SKM-1 treated with dmso at 0.1 percent for 144 hours (cell line): ENCODE measurements around the gene GFM2.
"Not testable (repeated sequence)": the region's sequence is repeated elsewhere in the genome, so short reads cannot be mapped to it uniquely, and the experiment has no call there.

Source experiments
- DNase-seq: peaks from one replicate; lab custom pipeline; 2025; ENCODE audit not compliant: unreplicated experiment; lab: John Stamatoyannopoulos, UW

Gene GFM2

DNA sequence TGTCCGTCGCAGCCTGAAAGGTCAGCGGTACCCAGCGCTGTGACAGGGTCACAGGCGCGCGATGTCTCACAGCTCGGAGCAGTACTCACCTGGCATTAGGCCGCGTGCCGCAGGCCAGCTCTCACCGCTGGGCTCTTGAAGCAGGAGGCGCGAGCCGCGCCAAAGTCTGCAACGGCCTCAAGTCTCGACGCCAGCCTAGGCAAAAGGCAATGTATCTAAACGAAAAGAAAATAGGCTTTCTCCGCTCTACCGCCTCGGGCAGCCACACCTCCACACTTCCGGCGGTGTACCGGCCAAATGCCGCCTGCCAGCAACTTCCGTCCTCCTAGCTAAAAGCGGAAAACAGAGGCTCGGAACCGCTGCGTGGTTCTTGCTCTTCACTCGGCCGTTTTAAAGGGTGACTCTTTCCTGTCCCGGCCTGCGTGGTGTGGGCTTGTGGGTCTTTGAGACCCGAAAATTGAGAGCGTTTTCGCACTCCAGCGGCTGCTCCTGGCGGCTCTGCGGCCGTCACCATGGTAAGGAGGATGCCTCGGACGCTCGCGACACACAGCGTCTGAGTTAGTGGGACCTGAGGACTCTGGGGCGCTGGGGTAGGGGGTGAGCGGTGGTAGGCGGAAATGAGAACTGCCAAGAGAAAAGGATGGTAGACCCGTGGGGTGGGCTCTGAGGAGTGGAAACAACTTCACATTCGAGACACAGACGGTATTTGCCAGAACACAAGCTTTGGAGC, at the start of gene GFM2, which contains the start of gene NSA2:
GFM2 (minus strand) TSS at position 269 of the 730 bp plus-strand sequence. CDS start 3,375 bp downstream, outside the sequence.
NSA2 (plus strand) TSS at position 401 of the 730 bp plus-strand sequence; CDS start at position 513, 112 bp downstream.
- DNase-seq: peak; percentile 84

DNA sequence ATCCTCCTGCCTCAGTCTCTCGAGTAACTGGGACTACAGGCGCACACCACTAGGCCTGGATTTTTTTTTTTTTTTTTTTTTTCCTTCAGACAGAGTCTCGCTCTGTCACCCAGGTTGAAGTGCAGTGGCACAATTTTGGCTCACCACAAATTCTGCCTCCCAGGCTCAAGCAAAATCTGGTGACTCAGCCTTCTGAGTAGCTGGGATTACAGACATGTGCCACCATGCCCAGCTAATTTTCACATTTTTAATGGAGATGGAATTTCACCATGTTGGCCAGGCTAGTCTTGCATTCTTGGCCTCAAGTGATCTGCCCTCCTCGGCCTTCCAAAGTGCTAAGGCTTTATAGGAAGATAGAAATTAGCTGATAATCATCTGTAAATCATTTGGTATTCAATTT, 44.0 kb upstream of the GFM2 start:
- no peak for DNase-seq

DNA sequence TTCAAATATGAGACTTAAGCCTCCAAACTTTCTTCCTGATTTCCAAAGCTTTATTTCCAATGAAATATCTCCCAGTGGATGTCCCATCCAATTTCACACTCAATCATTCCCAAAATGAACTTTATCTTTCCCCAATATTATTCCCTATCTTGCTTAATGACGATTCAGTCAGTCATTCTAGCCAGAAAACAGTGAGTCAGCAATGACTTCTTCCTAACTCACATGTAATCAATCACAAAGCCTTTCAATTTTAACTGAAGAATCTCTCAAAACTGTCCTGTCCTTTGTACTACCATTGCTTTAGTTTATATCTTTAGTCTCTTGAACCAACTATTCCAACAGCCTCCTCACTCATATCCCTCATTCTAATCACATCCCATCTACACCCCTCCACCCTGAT, 35.0 kb upstream of the GFM2 start:
- no peak for DNase-seq

GRCh38 chr5:74801197-74801596, 34.3 kb upstream of the GFM2 start:
- DNase-seq: no peak

DNA sequence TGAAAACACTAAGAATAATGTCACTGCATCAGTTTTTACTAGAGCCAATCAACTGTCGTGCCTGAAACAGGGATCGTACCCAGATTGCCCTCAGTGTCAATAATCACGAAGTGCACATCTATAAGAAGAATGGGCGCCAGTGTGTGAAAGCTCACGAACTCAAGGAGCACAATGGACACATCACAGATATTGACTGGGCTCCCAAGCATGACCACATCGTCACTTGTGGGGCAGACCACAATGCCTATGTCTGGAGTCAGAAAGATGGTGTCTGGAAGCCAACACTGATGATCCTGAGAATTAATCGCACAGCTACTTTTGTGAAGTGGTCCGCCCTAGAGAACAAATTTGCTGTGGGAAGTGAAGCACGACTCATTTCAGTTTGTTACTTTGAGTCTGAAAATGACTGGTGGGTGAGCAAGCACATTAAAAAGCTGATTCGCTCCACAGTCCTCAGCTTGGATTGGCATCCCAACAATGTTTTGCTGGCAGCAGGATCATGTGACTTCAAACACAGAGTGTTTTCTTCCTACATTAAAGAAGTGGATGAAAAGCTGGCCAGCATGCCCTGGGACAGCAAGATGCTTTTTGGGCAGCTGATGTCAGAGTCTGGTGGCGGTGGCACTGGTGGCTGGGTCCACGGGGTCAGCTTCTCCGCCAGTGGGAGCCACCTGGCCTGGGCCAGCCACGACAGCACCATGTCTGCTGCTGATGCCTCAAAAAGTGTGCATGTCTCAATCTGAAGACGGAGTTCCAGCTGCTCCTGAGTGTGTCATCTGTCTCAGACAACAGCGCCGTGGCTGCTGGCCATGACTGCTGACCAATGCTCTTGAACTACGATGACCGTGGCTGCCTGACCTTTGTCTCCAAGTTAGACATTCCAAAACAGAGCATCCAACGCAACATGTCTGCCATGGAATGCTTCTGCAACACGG, 32.3 kb upstream of the GFM2 start:
- no peak for DNase-seq

GRCh38 chr5:74791669-74792068, 24.8 kb upstream of the GFM2 start:
- DNase-seq: not testable (repeated sequence)

GRCh38 chr5:74787424-74787823, 20.5 kb upstream of the GFM2 start:
- no peak for DNase-seq

GRCh38 chr5:74786851-74787250, 19.9 kb upstream of the GFM2 start:
- no peak for DNase-seq

GRCh38 chr5:74778609-74779008, 11.7 kb upstream of the GFM2 start:
- no peak for DNase-seq

DNA sequence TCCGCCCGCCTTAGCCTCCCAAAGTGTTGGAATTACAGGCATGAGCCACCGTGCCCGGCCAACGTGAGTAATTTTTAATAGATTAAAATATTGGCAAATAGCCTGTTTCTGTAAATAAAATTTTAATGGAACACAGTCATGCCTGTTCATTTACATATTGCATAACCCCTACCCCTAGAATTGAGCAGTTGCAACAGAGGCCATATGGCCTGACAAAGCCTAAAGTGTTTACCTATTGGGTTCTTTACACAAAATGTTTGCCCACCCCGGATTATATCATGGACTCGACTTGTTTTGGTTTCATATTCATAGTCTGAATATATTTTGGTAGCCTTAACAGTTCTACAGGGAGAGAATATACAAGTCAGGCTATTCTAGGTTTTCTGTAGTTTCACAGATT, 5.4 kb upstream of the GFM2 start:
- DNase-seq: no peak

DNA sequence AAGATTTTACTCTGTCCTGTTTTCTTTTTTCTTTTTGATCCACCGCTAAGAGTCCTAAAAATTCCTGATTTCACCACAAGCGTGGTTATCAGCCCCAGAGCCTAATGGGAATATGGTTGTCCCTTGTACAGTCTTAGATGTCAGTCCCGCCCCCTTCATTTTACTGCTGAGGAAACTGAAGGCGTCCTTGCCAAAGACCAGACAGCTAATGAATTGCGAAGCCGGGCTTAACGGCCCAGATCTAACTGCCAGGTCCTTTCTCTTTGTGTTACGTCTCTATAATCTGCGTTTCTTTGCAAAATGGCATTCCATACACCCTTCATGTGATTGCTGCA, 629 bp upstream of the GFM2 start:
- peak; percentile 29 for DNase-seq

DNA sequence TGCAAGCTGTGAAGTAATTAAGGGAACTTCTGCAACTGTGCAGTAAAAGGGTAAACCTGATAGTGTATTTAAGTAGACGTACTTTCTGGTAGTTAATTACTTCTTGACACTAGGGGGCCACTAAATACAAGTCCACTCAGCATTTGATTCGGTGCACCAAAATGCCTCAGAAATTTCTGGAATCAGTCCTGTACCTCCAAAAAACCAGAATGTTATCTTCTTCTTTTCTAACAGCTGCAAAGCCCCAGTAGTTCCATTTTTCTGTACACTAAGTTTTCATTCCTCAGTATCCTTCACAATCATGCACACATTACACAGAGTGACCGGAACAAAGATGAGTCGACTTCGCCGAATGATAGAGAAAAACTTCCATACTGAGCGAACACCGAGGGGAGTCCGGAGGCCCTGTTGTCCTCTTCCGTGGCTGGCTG, 484 bp downstream of the GFM2 start:
- DNase-seq: peak; percentile 60

DNA sequence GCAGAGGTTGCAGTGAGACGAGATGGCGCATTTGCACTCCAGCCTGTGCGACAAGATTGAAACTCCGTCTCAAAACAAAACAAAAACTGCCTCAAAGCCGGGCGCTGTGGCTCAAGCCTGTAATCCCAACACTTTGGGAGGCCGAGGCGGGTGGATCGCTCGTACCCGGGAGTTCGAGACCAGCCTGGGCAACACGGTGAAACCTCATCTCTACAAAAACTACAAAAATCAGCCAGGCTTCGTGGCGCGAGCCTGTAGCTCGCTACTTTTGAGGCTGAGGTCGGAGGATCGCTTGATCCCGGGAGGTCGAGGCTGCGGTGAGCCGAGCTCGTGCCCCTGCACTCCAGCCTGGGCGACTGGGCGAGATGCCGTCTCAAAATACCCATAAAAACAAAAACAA, 988 bp downstream of the GFM2 start:
- DNase-seq: no peak

DNA sequence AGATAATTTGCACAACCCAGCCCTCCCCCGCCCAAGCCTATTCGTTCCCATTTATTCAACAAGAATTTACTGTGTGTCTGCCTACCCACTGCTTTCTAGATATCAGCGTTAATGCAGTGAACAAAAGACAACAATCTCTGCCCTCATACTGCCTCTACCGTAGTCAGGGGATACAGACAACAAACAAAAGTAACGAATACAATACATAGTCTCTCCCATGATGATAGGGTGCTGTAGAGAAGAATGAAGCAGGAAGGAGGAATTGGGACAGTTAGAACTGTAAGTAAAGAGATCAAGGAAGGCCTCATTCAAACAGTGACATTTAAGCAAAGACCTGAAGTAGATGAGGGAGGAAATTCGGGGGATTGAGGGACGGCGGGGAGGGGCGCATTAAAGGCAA, 1.7 kb downstream of the GFM2 start:
- DNase-seq: no peak

DNA sequence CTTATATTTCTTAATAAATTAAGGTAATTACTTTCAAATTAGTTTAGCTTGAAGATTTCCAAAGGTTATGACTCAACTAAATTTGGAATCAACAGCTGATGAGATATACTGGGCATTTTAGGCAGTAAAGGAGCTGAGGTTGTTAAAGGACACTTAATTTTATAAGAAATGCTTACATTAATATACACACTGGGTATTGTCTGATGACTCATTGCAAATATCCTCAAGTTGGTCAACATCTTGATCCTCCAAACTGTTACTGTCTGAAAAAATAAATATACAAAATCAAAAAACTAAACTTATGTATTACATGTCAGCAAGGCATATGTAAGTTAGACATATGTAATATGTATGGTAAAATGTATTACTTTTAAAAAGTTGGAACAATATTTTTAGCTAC, 3.4 kb downstream of the GFM2 start:
- no peak for DNase-seq

- DNase-seq: no peak
These were observed 4.3 kb downstream of the GFM2 start for GRCh38 chr5:74762599-74762998.

DNA sequence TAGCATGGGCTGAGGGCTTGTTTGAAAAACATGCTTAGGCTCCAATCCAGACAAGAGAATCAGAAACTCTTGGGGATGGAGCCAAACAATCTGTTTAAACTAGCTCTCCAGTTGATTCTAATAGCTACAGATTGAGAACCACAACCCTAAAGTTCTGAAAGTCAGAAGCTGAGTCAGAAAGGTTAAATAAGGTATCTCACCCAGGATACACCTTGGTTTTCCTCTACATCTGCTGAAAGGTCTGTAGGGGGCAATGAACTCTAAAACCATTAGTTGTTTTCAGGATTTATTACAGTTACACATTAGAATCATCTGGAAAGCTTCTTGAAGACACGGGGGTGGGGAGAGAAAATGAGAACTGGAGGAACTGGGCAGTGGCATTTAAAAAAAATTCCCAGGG, 5.7 kb downstream of the GFM2 start:
- no peak for DNase-seq

DNA sequence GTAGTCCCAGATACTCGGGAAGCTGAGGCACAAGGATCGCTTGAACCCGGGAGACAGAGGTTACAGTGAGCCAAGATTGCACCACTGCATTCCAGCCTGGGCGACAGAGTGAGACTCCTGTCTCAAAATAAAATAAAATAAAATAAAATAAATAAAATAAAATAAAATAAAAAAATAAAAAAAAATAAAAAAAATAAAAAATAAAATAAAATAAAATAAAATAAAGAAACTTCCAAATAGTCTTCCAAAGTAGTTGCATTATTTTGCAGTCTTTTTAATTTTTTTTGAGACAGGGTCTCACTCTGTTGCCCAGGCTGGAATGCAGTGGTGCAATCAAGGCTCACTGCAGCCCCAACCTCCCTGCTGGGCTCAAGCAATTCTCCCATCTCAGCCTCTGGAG, 18.2 kb downstream of the GFM2 start:
- not testable (repeated sequence) for DNase-seq

GRCh38 chr5:74738406-74738805, 28.5 kb downstream of the GFM2 start:
- no peak for DNase-seq

GRCh38 chr5:74736759-74737158, 30.2 kb downstream of the GFM2 start:
- DNase-seq: no peak

DNA sequence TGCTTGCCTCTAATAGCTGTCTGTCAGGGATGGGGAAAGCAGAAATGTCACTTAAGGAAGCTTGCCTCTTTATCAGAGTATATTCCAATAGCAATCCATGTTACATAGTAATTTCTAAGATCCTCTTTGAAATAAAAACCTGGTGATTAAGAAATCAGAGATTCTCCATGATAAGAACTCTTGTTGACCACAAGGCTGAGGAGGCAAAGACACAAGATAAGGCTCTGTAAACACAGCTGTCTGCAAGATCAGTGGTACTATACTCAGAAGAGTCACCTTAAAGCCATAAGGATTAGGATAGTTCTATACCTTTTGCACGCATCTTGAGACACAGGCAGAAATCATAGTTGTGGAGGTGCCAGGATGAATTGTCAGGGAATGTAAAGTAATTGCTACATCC, 41.6 kb downstream of the GFM2 start:
- no peak for DNase-seq

- DNase-seq: no peak
These were observed 44.6 kb downstream of the GFM2 start for GRCh38 chr5:74722271-74722670.
